Measurements from ENCODE around the gene POC1B. TPM values are rescaled to one million over a fixed set of nuclear protein-coding genes. Genes with fewer than 3 reads are reported as not detected.
A peak's percentile ranks its signal among the peaks of the same experiment; 100 is the strongest.

Gene POC1B
- total and polyA plus RNA-seq, 2 donors (not counting 3 experiments of a cell fraction or from before 2014, with no cell fraction given), result 7.1 to 18.2 TPM

GRCh38 chr12:89370850-89371249 is 155.0 kb downstream of the POC1B start:
- dilution Hi-C loops (cut with MboI; ENCODE audit: extremely low pct_ligation_motif_present, low sequenced_read_pairs), result no loop called here
- Histone ChIP-seq H3K36me3 (ENCODE audit: control insufficient read depth in 2 of 2, extremely low read depth in 1 of 2, insufficient read depth in 2 of 2, low read length in 2 of 2) (no peaks in the 10 kb centered on the region), H3K9me3 (replicated peaks; ENCODE audit: control insufficient read depth, insufficient read depth, low read length) (no peaks in the 10 kb centered on the region), H3K27me3 (ENCODE audit: control insufficient read depth in 2 of 2, insufficient read depth in 2 of 2, low read length in 2 of 2) (no peaks in the 10 kb centered on the region), H3K4me1 (ENCODE audit: control insufficient read depth, extremely low read depth, insufficient read depth, low read length) (peaks cover 74% of the 10 kb centered on the region), H3K79me2 (ENCODE audit: control insufficient read depth, insufficient read depth, low read length) (no peaks in the 10 kb centered on the region), H4K20me1 (replicated peaks; ENCODE audit: control insufficient read depth, extremely low read depth, insufficient read depth, low read length) (no peaks in the 10 kb centered on the region), H3K27ac (ENCODE audit: insufficient read depth, low read depth, low read length) (peak overlapping the region; percentile 93), H3K9me1 (replicated peaks; ENCODE audit: control insufficient read depth, extremely low read depth, insufficient read depth, low read length) (no peaks in the 10 kb centered on the region), H3K4me3 (replicated peaks in 1 of 3; ENCODE audit: insufficient read depth in 1 of 3, low read depth in 1 of 3, low read length in 3 of 3) (no peak overlapping the region), H2AFZ (ENCODE audit: low read depth, low read length) (no peak overlapping the region), H3K4me2 (ENCODE audit: insufficient read depth, low read length) (peak overlapping the region; percentile 74), H3K9ac (replicated peaks; ENCODE audit: extremely low read depth, insufficient read depth, low read length) (peak overlapping the region; percentile 61)
- DNase-seq (ENCODE audit: low read depth, low spot score) (peak; percentile 92), FAIRE-seq (peak; percentile 68)
- TF ChIP-seq JUN (IDR thresholded peaks at IDR 0.05; ENCODE audit: borderline replicate concordance, insufficient read depth, insufficient read length, low read depth) (peak; percentile 87), MAX (IDR thresholded peaks at IDR 0.05; ENCODE audit: insufficient read depth, insufficient read length) (no peak), GATA2 (IDR thresholded peaks at IDR 0.05; ENCODE audit: insufficient read depth, insufficient read length, low read depth, low read length) (peak; percentile 95), EZH2 (IDR thresholded peaks at IDR 0.05; ENCODE audit: borderline replicate concordance, low read depth, low read length, severe bottlenecking) (no peak), POLR2AphosphoS5 (IDR thresholded peaks at IDR 0.05; ENCODE audit: insufficient read depth, low read depth, low read length) (peak; percentile 83), POLR2A (IDR thresholded peaks at IDR 0.05; ENCODE audit: low read depth, low read length) (peak; percentile 60), FOS (IDR thresholded peaks at IDR 0.05; ENCODE audit: borderline replicate concordance, insufficient read depth, low read length) (peak; percentile 98), MYC (IDR thresholded peaks at IDR 0.05; ENCODE audit: low read depth, low read length) (peak; percentile 99)
- TF ChIP-seq, protein P1, sequence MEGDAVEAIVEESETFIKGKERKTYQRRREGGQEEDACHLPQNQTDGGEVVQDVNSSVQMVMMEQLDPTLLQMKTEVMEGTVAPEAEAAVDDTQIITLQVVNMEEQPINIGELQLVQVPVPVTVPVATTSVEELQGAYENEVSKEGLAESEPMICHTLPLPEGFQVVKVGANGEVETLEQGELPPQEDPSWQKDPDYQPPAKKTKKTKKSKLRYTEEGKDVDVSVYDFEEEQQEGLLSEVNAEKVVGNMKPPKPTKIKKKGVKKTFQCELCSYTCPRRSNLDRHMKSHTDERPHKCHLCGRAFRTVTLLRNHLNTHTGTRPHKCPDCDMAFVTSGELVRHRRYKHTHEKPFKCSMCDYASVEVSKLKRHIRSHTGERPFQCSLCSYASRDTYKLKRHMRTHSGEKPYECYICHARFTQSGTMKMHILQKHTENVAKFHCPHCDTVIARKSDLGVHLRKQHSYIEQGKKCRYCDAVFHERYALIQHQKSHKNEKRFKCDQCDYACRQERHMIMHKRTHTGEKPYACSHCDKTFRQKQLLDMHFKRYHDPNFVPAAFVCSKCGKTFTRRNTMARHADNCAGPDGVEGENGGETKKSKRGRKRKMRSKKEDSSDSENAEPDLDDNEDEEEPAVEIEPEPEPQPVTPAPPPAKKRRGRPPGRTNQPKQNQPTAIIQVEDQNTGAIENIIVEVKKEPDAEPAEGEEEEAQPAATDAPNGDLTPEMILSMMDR (IDR thresholded peaks at IDR 0.05; ENCODE audit: extremely low read depth in 1 of 2, insufficient read depth in 1 of 2, low read depth in 1 of 2, low read length in 2 of 2), result no peak
- BruUV-seq (replicated peaks), result no TSS peak
- intact Hi-C loops (cut with micrococcal nuclease), result loop anchor here (1.0 to 5.0 kb wide), 4 partner anchors 80 to 474 kb away; partner anchors contain the start of gene ATP2B1
- CTCF ChIA-PET, result interaction anchor here (0.6 to 9.2 kb wide), 6 partner anchors 17 to 419 kb away, joined by 3 to 49 read pairs (median 4); partner anchors contain the start of gene DUSP6
- POLR2A ChIA-PET, result interaction anchor here (1.9 kb wide), 1 partner anchor 19 kb away, joined by 9 read pairs; the partner anchor contains the start of gene DUSP6

All from endothelial cell of umbilical vein (primary cell).